Cortex of kidney (tissue), 1 donor: ENCODE measurements around the gene CNTN5.
"Not testable (repeated sequence)": the region's sequence is repeated elsewhere in the genome, so short reads cannot be mapped to it uniquely, and the experiment has no call there.

Source experiments
- DNase-seq: peaks from one replicate; lab custom pipeline; 2025; lab: John Stamatoyannopoulos, UW

The CNTN5 gene

DNA sequence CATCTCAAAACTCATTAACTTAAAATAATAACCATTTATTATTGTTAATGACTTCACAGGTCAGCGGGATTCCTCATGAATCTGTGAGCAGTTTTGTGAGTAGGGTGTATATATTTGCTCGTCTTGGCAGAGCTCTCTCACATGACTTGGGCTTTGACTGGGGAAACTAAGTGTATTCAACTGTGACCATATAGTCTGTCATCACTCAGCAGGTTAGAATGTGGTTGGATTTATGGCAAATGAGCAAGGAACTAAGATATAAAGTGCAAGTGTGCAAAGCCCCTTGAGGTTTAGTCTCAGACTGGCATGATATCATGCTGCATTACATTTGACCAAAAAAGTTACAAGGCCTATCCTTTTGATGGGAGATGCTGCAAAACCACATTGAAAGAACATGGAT is 254.8 kb downstream of the CNTN5 start:
- DNase-seq = no peak

DNA sequence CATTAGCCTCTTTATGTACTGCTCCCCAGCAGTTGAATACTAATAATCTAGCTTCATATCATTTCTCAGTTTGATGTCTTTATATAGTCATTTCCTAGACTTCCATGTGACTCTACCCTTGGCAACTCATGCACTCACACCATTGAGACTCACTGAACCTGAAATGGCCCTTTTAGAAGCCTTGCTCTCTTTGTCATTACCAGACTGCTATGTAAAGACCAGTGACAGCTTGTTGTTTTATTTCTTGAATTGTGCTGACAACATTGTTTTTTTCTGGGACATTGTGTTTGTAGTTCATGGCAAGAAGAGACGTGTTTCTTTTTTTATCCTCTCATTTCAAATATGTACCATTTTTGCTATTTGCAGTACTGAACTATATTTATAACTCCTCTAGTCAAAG is 256.5 kb downstream of the CNTN5 start:
- DNase-seq = no peak

DNA sequence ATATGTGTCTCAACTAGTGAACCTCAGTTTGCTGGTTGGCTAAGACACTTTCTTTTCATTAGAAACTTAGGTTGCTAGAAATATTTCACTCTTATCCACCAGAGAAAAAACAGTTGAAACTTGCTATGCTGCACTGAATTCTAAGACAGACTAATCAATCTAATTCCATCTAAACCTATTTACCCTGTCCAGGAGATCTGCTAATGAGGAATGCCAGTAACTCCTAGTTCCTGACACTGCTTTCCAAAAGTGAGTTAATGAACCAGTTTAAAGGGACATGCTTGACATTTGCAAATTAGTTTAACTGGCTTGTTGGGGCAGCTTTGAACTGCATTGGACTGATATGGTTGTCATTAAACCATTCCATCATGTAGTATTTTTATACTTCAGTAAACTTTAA is 258.5 kb downstream of the CNTN5 start:
- no peak for DNase-seq

DNA sequence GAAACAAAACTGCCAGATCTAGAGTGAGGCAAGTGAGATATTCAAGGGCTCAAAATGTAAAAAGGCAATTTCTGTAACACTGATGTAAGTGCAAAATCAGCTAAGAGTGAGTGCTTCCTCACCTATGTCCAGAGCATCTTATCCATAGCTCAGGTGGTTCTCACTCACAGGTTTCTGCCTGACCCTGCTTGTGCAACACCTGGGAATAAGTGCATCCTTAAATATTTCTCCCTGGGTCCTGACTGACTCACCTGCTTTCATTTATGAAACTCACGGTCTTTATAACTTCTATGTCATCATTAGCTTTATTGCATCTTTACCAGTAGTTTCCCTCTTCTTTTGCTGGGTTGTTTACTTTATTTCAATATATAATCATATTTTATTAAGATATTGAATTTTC is 260.6 kb downstream of the CNTN5 start:
- no peak for DNase-seq

DNA sequence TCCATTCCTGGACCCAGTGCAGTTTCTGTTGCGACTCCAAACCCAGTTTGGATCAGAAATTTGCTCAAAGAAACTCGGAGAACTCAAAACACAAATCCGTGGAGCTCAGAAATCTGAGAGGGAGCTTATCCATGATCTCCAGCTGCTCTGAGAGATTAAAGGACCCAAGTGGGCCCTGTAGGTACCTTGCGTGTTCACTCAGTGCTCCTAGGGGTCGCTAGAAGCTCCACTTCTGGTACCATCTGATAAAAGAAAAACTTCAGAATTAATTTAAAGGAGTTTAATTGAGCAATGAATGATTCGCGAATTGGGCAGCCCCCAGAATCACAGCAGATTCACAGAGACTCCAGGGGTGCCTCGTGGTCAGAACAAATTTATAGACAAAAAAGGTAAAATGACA is 277.2 kb downstream of the CNTN5 start:
- DNase-seq = not testable (repeated sequence)

DNA sequence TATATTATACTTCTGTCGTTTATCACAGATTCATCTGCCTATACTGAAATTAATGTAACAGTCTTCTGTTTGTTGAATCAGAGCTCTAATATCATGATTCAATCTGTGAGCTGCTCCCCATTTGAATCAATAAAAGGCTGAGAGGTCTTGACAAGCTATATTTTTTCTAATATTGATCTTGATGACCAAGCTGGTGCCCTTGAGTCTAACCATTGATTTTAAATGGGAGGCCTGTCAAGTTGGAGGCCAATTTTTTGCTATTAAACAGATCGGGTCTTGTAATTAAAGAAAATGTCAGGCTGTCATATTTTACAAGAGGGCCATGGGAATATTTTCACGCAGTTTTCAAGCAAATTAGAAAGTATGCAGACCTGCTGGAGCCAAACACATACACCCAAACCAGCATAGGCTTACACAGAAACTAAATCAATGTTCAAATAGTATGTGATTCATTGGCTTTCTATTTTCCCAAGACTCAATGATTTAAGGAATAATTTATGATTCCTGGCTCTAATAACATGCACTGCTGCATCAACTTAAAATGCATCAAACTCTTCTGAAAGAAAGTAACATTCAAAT is 286.9 kb downstream of the CNTN5 start:
- DNase-seq = no peak

DNA sequence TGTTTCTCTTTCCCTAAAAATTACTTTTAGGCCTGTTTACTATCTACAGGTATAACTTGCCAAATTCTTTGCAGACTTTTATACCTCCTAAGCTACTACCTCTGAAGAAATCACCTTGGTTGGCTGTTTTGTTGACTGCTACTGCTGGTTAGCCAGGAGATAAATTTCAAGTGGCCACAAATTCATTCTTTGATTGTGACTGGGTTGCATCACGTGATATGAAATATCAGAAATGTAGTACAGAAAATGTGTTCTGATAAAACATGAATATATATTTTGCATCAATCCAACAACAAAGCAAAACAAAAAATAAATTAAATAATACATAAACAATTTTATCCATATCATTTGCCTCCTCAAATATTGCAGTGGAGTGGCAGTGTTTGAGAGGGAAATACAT is 291.1 kb downstream of the CNTN5 start:
- DNase-seq = no peak

DNA sequence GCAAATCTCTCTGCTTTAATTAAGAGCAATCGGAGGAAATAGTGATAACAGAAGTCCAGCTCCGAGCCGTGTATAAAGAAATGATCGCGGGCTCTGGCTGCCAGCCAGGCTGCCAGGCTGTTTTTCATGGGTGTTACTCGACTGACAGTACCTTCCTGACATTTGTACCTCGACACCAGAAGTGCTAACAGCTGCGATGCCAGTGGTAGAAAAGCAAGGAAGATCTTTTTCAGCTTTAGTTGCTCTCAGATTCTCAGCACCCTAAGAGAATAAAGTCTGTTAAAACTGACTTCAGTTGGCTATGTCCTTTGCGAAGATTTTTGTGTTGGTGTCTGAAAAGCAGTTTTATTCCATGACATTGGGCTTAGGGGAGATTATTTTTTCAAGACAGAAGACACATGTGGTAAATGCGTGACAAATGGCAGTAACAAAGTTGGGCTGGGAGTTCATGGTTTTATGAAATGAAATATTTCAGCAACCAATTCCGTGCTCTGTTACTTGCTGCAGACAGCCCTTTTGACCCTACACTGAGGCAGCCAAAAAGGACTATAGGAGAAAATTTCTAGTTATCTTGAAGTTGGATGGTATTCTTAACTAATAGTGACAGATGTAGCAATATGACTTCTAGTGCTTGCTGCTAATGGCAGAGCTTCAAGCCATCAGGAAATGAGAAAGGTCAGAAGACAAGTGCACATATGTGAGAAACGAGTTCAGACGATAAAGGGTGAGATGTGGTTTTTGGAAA is 296.2 kb downstream of the CNTN5 start:
- no peak for DNase-seq

DNA sequence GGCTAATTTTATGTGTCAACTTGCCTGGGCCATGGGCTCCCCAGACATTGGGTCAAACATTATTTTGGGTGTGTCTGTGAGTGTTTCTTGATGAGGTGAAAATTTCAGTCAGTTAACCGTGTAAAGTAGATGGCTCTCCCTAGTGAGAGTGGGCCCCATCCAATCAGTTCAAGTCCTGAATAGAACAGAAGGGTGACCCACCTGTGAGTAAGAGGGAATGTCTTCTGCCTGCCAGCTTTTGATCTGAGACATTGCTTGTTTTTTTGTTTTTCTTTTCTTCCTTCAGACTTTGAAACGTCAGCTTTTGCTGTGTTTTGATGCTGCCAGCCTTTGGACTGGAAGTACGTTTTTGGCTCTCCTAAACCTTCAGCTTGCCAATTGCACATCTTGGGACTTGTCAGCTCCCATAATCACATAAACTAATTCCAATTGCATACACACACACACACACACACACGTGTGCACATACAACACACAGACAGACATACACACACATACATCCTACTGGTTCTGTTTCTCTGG is 300.1 kb downstream of the CNTN5 start:
- no peak for DNase-seq

DNA sequence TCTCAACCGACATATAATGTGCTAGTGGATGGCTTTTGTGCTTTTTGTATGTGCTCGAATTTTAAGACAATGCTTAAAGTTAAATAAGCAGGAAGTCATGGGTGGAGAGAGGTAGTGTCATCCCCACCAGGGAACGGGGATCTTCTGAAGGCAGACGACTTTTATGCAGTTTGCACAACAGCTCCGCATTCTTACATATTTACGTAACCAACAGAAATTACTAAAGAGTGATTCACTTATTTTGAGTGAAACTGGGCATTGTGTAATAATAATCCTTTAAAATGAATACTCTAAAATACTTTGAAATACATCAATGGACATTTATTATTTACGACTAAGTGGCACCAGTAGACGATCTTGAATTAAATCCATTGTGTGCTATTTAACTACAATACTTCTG is 305.1 kb downstream of the CNTN5 start:
- no peak for DNase-seq

DNA sequence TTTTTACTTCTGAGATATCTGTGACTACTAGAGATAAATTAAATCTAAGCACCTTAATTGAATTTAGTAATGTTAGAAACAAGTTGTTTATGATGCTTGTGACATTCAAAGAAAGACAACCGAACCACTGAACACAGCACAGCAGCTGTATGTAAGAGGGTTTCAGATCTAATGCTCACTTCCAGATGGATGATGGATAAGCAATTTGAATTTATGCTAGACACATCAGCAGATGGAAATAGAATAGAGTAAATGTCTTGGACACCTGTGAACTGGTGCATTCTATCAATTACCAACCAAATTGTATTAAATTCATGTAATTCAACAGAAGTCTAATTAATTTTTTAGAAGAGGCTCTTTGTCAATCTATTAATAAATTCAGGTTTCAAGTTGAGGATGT is 306.3 kb downstream of the CNTN5 start:
- DNase-seq = no peak

DNA sequence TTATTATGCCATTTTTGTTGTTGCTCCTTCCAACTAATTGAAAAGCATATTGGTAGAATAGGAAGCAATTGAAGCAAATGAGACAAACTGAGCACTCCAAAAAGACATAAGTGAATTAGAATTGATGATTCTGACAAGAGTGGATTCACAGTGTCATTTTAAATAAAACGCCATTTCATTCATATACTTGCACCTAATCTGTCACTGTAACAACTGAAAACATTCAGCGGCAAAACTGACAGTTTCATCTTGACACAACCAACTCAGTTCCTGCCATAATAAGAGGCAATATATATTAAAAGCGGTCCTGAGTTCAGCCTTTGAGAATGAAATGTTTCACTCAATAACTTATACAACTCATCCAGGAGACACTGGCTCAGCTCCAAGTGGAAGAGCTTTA is 306.8 kb downstream of the CNTN5 start:
- no peak for DNase-seq

DNA sequence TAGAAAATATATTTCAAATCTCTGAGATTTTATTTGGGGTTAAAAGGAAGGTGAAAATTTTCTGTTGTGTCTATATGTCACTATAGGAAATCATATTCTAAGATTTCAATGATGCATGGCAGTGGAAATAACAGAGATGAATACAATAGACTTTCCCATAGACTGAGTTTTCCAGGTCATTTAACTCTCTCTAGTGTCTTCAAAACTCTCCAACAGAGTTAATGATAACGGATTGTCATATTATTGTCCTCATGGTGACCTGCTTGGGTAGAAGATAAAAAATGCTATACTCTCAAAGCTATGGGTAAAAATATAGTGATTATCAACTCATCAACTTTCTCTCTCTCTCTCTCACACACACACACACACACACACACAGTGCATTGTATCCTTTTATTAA is 312.9 kb downstream of the CNTN5 start:
- DNase-seq = no peak

DNA sequence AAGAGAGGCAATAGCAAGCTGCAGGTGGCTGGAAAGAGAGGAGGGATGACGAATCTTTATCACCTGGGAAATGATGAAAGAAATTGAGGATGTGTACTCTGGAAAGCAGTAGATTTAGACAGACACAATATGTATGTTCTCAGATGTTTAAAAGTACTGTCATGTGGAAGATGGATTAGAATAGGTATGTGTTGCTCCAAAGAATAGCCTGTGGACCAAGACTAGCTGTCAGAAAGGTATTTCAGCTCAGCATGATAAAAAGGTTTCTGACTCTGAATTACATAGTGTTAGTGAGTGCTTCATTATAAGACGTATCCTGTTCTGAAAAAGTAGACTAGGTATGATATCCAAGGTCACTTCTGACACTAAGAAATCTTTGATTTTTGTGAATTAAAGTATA is 322.4 kb downstream of the CNTN5 start:
- no peak for DNase-seq

DNA sequence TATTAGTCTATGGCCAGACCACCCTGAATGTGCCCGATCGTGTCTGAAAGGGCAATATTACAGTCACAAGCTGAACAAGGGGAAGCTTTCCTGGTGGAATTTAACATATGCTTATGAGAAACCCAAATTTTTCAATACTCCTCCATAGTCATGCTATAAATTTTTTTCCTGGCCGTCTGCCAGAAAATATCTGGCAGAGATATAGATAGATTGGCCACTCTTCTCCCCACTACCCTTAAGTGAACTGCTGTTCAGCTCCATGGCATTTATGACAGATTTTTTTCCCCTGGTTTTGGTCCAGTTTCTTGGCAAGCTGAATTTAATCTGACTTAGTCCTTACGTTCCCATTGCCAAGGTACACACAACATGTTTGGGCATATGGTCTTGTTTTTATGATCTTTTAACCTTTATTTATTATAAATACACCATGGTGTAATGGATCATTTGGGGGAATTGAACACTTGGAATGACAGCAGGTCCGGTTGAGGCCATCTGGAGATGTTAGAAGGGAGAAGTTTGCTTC is 328.5 kb downstream of the CNTN5 start:
- no peak for DNase-seq

DNA sequence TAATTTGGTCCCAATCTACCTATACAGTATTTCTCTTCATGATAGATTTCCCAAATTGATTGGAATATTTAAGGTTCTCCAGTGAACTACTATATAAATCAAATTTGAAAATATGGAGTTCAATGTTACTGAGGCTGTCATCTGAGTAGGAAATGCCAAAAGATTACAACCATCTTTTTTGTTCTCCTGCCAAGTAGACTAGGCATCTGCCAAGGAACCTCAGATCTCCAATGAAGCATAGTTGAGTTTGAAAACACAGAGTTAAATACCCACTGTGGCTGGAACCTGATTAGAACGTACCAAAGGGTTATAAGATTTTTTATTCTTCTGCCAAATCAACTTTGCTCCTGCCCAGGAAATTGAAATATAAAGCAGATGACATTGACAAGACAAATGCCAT is 330.9 kb downstream of the CNTN5 start:
- DNase-seq = no peak

DNA sequence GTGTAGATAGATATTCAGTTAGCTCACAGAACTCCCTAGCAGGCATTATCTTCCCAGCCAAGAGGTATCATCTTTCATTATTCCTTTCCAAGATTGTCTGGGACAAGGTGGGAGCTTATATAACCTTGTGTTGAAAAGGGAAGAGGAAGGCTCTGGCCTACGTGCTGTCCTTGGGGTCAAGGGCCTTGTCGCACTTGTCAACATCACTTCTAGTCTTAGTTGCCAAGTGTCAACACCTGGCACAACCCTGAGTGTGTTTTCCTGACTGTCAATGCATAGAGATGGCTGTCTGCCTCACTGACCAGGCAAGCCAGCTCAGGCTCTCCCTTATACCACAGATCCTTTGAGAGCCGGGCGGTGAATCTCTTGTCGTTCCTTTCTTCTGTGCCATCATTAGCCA is 331.9 kb downstream of the CNTN5 start:
- no peak for DNase-seq

DNA sequence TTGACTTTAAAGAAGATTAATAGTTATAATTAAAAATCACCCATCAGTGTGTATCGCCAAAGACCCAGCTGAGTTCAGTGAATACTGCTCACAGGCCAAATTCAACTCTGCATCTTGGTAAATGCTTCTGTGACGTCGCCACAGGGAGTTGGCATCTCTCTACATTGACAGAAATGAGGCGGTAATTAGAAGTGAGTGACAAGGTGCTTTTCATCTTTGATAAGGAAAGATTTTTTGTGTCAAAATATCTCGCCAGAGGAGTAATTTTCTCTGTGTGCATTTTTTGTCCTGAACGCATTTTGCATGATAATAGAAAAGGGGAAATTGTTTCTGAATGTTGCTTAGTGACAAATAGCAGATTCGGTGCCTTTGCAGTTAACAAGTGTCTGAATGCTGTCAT is 345.8 kb downstream of the CNTN5 start:
- DNase-seq = no peak

DNA sequence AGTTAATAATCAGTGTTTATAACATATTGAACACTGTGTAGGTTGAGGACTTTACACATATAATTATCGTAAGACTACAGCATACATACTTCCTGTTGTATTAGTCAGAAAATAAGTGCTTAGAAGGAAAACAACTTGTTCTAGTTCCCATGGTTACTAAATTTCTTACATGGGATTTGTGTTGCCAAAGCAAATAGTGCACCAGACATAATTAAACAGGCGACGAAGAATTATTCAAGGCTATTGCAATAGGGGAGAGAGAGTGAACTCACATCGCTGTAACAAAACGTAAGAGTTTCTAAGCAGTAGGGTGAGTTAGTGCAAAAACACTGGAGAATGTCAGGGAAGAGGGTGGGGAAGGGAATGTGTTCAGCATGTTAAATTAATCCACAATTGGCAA is 347.8 kb downstream of the CNTN5 start:
- no peak for DNase-seq

DNA sequence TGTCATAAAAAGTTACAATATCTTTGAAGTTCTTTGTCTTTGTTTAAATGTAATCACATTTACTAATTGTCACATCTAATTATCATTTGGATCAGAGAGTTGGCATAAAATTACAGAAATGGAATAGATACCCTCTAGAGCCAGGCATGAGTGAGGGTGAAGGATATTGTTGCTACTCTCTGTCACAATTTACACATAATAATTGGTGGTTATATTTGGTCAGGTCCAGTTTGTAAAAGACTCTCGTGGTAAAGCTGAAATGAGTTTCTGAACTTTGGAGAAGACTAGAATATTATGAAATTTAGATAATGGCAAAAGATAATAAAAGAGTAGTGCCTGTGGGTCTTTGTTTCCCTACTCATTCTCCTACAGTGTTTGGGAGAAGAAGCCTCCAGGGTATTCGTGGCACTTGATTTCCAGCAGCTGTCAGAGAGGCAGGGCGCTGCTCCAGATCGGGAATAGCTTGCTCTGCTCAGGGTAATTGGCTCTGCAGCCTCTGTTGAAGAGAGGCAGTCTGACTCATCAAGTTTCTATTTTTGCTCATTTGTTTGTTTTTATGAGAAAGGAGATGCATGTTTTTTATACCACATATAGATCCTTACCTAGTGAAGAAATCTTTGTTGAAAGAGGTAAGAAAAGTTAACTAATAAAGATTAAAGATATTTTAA is 349.9 kb downstream of the CNTN5 start:
- DNase-seq = no peak

DNA sequence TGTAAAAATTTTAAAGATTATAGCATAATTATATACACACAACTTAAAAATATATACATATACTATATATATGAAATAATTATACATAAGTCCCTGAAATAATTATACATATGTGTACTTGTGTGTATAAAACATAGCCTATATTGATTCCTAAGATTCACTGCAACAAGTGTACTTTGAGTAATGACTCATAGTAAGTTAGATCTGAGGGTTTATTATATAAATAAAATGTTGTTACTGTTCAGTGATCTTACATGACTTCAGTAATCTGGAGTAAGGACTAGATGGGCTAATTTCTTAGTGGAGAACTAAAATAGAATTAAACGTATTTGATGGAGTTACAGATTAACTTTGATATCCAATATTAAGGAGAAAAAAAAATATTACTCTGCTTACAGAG is 350.5 kb downstream of the CNTN5 start:
- no peak for DNase-seq

DNA sequence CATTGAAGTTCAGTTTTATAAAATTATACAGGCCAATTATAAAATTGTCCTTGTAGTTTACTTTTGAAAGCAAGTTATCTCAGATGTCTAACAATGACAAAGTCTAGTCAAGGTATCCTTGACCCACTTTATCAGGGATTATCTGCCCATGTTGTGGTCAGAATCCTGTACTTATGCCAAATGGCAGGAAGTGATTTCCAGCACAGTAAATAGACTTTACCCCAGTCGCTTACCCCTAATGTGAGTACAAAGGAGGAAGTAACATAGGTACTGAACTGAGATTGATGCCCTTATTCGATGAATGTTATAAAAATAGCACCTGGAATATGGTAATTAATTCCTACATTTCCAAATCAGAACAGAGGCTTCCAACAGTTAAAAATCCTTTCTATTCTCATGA is 355.7 kb downstream of the CNTN5 start:
- no peak for DNase-seq

DNA sequence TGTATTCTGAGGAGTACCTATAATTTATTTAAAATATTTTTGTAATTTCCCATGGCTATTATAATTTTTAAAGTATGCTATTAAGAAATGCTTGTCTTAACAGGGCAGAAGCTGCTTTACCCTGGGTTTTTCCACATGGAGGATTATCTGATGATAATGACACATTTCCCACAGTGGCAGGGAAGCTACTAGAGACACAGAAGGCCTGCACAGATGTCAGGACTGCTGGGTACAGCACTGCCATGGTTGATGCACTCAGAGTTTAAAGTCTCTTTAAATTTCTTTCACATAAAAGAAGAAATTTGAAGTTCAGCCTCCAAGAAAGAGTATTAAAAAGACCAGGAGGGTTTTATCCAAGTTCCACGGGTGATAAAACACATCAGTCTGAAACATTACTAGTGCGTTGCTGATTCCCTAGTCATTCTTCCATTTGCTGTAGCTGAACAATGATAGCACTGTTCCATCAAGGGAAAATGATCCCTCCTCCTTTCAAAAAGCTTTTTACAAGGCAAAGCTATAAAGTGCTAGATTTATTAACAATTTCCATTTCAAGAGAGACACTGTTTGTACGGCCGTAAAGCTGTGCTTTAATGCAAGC is 363.0 kb downstream of the CNTN5 start:
- no peak for DNase-seq
